Suprapubic skin (tissue), 4 donors: ENCODE measurements around the gene TCF7. TPM values are rescaled to one million over a fixed set of nuclear protein-coding genes. Genes with fewer than 3 reads are reported as not detected.
A peak's percentile ranks its signal among the peaks of the same experiment; 100 is the strongest.

Source experiments
- DNase-seq, 2 donors: peaks; one replicate each; pipeline ENCODE4 v3.0.0-alpha.2; 2019; ENCODE audit warnings: low spot score in 2 of 2
- H3K27ac ChIP-seq: fragments of 200-600 bp; sonication (generic); one replicate; pipeline ENCODE4 v1.5.1; 2019
- H3K27me3 ChIP-seq: fragments of 200-600 bp; sonication (generic); one replicate; pipeline ENCODE4 v1.5.1; 2019
- H3K36me3 ChIP-seq: fragments of 200-600 bp; sonication (generic); one replicate; pipeline ENCODE4 v1.5.1; 2019
- H3K4me1 ChIP-seq: fragments of 200-600 bp; sonication (generic); one replicate; pipeline ENCODE4 v1.5.1; 2019
- H3K4me3 ChIP-seq: fragments of 200-600 bp; sonication (generic); one replicate; pipeline ENCODE4 v1.5.1; 2019; ENCODE audit warnings: mild to moderate bottlenecking
- H3K9me3 ChIP-seq: fragments of 200-600 bp; sonication (generic); one replicate; pipeline ENCODE4 v1.5.1; 2019
- EP300 ChIP-seq: sonication (generic); formaldehyde crosslinking; IDR thresholded peaks from one replicate; pipeline ENCODE4 v1.6.1; 2017; ENCODE audit warnings: antibody characterized with exemption
- POLR2A ChIP-seq, 2 donors: fragments of 450-650 bp; IDR thresholded peaks; one replicate each; pipeline ENCODE4 v1.6.1; 2017; ENCODE audit warnings: antibody characterized with exemption in 2 of 2, mild to moderate bottlenecking in 2 of 2, moderate library complexity in 2 of 2
- POLR2AphosphoS5 ChIP-seq, 3 donors: sonication (generic); formaldehyde crosslinking; IDR thresholded peaks; one replicate each; pipeline ENCODE4 v1.6.1; 2017; ENCODE audit warnings: antibody characterized with exemption in 3 of 3
- WGBS: methylation state at CpG from one replicate; pipeline ENCODE4 v1.1.5; 2018; 5-methylcytosine and 5-hydroxymethylcytosine counted together
- total RNA-seq, 4 donors: library from RNA; depleted of rRNA; stranded (reverse); fragments of >200 nt; gene quantifications; one replicate each; pipeline ENCODE4 v1.1.0, GENCODE V29; 2016
- TF ChIP-seq, protein P1 (sequence below), 2 donors: fragments of 200-600 bp in 1 of 2; fragments of 450-650 bp in 1 of 2; sonication (generic) in 1 of 2; IDR thresholded peaks; one replicate each; pipeline ENCODE4 v1.5.1; 2016 to 2019; ENCODE audit warnings: antibody characterized with exemption in 2 of 2, mild to moderate bottlenecking in 1 of 2, moderate library complexity in 1 of 2

The TCF7 gene
- total RNA-seq, 4 donors from 2014 or later: 2.9 to 7.2 (median 4.9) TPM

GRCh38 chr5:134072471-134073210 is 41.8 kb upstream of the TCF7 start:
- TF ChIP-seq, protein P1, sequence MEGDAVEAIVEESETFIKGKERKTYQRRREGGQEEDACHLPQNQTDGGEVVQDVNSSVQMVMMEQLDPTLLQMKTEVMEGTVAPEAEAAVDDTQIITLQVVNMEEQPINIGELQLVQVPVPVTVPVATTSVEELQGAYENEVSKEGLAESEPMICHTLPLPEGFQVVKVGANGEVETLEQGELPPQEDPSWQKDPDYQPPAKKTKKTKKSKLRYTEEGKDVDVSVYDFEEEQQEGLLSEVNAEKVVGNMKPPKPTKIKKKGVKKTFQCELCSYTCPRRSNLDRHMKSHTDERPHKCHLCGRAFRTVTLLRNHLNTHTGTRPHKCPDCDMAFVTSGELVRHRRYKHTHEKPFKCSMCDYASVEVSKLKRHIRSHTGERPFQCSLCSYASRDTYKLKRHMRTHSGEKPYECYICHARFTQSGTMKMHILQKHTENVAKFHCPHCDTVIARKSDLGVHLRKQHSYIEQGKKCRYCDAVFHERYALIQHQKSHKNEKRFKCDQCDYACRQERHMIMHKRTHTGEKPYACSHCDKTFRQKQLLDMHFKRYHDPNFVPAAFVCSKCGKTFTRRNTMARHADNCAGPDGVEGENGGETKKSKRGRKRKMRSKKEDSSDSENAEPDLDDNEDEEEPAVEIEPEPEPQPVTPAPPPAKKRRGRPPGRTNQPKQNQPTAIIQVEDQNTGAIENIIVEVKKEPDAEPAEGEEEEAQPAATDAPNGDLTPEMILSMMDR (IDR thresholded peaks at IDR 0.05): no peak
- TF ChIP-seq POLR2AphosphoS5 (IDR thresholded peaks at IDR 0.05): no peak
- no peak for TF ChIP-seq POLR2A (IDR thresholded peaks at IDR 0.05)
- no peak for TF ChIP-seq EP300
- Histone ChIP-seq H3K9me3 (no peaks in the 10 kb centered on the region), H3K36me3 (no peaks in the 10 kb centered on the region), H3K4me1 (peaks cover 9% of the 10 kb centered on the region), H3K4me3 (no peak overlapping the region), H3K27ac (no peak overlapping the region), H3K27me3 (peaks cover 11% of the 10 kb centered on the region)
- peak in 1 of 2 donors; percentile 31 for DNase-seq
- WGBS: 86% methylated on average over 5 of the region's 8 CpGs

DNA sequence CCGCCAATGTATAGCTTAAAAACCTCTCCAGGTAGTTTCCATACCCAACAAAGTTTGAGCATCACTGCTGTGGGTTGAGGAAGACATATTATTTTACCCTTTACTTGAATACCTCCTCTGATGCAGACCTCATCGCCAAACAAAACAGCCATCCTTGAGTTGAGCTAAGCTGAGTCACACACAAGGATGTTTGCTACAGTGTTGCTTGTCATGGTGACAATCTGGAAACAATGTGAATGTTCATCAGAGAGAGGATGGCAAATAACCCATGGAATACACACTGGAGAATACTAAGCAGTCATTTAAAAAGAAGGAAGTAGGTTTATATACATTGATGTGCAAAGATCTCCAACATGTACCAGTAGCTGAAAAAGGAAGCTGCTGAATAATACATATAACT is 41.1 kb upstream of the TCF7 start:
- Histone ChIP-seq H3K27me3 (peaks cover 11% of the 10 kb centered on the region), H3K4me3 (no peak overlapping the region), H3K36me3 (no peaks in the 10 kb centered on the region), H3K27ac (no peak overlapping the region), H3K4me1 (peaks cover 9% of the 10 kb centered on the region), H3K9me3 (no peaks in the 10 kb centered on the region)
- 100% methylated on average over 2 of the region's 2 CpGs for WGBS
- TF ChIP-seq, protein P1 (IDR thresholded peaks at IDR 0.05): no peak
- TF ChIP-seq POLR2AphosphoS5 (IDR thresholded peaks at IDR 0.05) (no peak), EP300 (no peak), POLR2A (IDR thresholded peaks at IDR 0.05) (no peak)
- DNase-seq: no peak

DNA sequence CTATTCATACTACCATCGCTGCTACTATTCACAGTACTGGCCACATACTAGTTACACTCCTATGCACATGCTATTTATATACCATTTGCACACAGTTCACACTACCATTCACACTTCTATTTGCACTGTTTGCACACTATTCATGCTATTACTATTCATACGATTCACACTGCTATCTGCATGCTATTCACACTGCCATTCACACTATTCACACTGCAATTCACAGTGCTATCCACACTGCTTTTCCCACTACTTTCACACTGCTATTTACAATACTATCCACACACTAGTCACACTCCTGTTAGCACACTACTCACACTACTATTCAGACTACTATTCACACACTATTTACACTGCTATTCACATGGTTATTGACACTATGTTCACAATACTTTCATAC is 39.4 kb upstream of the TCF7 start:
- Histone ChIP-seq H3K4me3 (no peak overlapping the region), H3K27ac (no peak overlapping the region), H3K9me3 (no peaks in the 10 kb centered on the region), H3K4me1 (peaks cover 9% of the 10 kb centered on the region), H3K27me3 (peaks cover 11% of the 10 kb centered on the region), H3K36me3 (no peaks in the 10 kb centered on the region)
- no peak for DNase-seq
- TF ChIP-seq POLR2A (IDR thresholded peaks at IDR 0.05): no peak
- no peak for TF ChIP-seq POLR2AphosphoS5 (IDR thresholded peaks at IDR 0.05)
- TF ChIP-seq, protein P1 (IDR thresholded peaks at IDR 0.05): no peak
- no peak for TF ChIP-seq EP300
- 95% methylated on average over 2 of the region's 2 CpGs for WGBS

GRCh38 chr5:134077926-134078580 is 36.4 kb upstream of the TCF7 start:
- TF ChIP-seq POLR2A (IDR thresholded peaks at IDR 0.05): no peak
- no peak for TF ChIP-seq POLR2AphosphoS5 (IDR thresholded peaks at IDR 0.05)
- no peak for TF ChIP-seq EP300
- TF ChIP-seq, protein P1 (IDR thresholded peaks at IDR 0.05): no peak
- Histone ChIP-seq H3K4me1 (no peaks in the 10 kb centered on the region), H3K27me3 (no peaks in the 10 kb centered on the region), H3K9me3 (no peaks in the 10 kb centered on the region), H3K4me3 (no peak overlapping the region), H3K27ac (no peak overlapping the region), H3K36me3 (no peaks in the 10 kb centered on the region)
- WGBS: 76% methylated on average over 8 of the region's 8 CpGs
- DNase-seq: no peak
